Measurements from ENCODE around the gene CDH18.

DNA sequence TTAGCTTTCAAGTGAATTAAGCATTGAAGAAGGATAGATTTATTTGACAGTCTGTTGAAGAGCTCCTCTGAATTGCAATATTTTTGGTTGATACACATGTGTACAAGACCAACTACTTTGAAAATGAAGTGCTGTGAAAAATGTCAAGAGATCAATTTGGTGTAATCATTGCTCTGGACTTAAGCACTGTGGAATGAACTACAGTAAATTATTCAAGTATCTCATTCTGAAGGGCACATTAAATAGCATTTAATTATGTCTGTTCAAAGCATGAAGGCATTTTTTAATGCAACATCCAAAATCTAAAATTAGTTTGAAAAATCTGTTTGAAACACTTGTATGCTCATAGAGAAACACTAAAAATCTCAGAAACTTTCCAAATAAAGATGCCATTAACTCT is 107.5 kb downstream of the CDH18 start:
- TF ChIP-seq CTCF (conservative IDR thresholded peaks at IDR 0.05; ENCODE audit: low read depth, low read length) (no peak), EZH2 (IDR thresholded peaks at IDR 0.05; ENCODE audit: low read length, unreplicated experiment) (no peak), EZH2phosphoT487 (IDR thresholded peaks at IDR 0.05; ENCODE audit: borderline replicate concordance, low read length) (no peak)
